Measurements from ENCODE around the gene MYH6. TPM values are rescaled to one million over a fixed set of nuclear protein-coding genes. Genes with fewer than 3 reads are reported as not detected.

Gene MYH6
- total RNA-seq, 1 donor from 2014 or later, result 0.62 TPM

- no peaks in the 10 kb centered on the region for H3K36me3 ChIP-seq
- no peak for ATAC-seq
- no peaks in the 10 kb centered on the region for H3K9me3 ChIP-seq
- no peaks in the 10 kb centered on the region for H3K27me3 ChIP-seq (ENCODE audit: low read depth)
- DNase-seq, result no peak
- no peak overlapping the region for H3K27ac ChIP-seq
- no peak overlapping the region for H3K4me3 ChIP-seq
- H3K4me1 ChIP-seq, result no peaks in the 10 kb centered on the region
- TF ChIP-seq CTCF (IDR thresholded peaks at IDR 0.05), result no peak
- intact Hi-C loops (cut with DNase I), result no loop called here
These were observed 72.5 kb downstream of the MYH6 start for GRCh38 chr14:23335623-23336022.

Small RNA genes lying within 50 kb of the gene (microRNA-seq; reads per million reads assigned to microRNA genes)
- 8.0 reads per million, percentile 10 among the genes with 10 or more reads in this experiment for gene MIR208A (ENCODE audit: borderline number of aligned reads)
- 161 reads per million, percentile 60 among the genes with 10 or more reads in this experiment for gene MIR208B (ENCODE audit: borderline number of aligned reads)

Other genes starting within 250 kb of the MYH6 start
- gene SLC7A8, start 224.6 kb downstream of the MYH6 start, total RNA-seq, result 36.8 TPM
- gene RNF212B, start 170.3 kb downstream of the MYH6 start, total RNA-seq, result not detected
- gene HOMEZ, start 122.1 kb downstream of the MYH6 start, total RNA-seq, result 12.4 TPM
- 16.9 TPM for gene PPP1R3E, start 105.4 kb downstream of the MYH6 start, total RNA-seq
- 43.9 TPM for gene BCL2L2, start 101.4 kb downstream of the MYH6 start, total RNA-seq
- 122 TPM for gene PABPN1, start 86.8 kb downstream of the MYH6 start, total RNA-seq
- 10.6 TPM for gene SLC22A17, start 55.4 kb downstream of the MYH6 start, total RNA-seq
- gene EFS, start 43.1 kb downstream of the MYH6 start, total RNA-seq, result 11.5 TPM
- gene IL25, start 35.5 kb downstream of the MYH6 start, total RNA-seq, result not detected
- gene CMTM5, start 31.2 kb downstream of the MYH6 start, total RNA-seq, result 1.4 TPM
- gene MYH7, start 27.4 kb upstream of the MYH6 start, total RNA-seq, result 0.09 TPM
- 33.3 TPM for gene NGDN, start 61.4 kb upstream of the MYH6 start, total RNA-seq
- 5.1 TPM for gene ZFHX2, start 143.5 kb upstream of the MYH6 start, total RNA-seq
- gene THTPA, start 148.0 kb upstream of the MYH6 start, total RNA-seq, result 19.1 TPM
- 146 TPM for gene AP1G2, start 159.5 kb upstream of the MYH6 start, total RNA-seq
- 5.1 TPM for gene JPH4, start 170.5 kb upstream of the MYH6 start, total RNA-seq
- 1.2 TPM for gene DHRS2, start 228.1 kb upstream of the MYH6 start, total RNA-seq

Data from lower lobe of right lung (tissue), 2 donors.